Aorta (tissue), 5 donors: Measurements from ENCODE around the gene GRHL3. TPM values are rescaled to one million over a fixed set of nuclear protein-coding genes. Genes with fewer than 3 reads are reported as not detected.

Source experiments
- ATAC-seq: fragments of 200-7000 bp; cut with Tn5 transposase; one replicate; pipeline ENCODE4 v1.9.1; 2022; ENCODE audit warnings: moderate library complexity; ENCODE audit not compliant: low FRiP score
- DNase-seq, 2 donors: peaks; one replicate each; pipeline ENCODE4 v3.0.0-alpha.2; 2020
- H3K27ac ChIP-seq, 2 donors: one replicate each; pipeline ENCODE4 v1.5.1; 2013; ENCODE audit warnings: low read length in 2 of 2, mild to moderate bottlenecking in 2 of 2, moderate library complexity in 2 of 2, control low read depth in 1 of 2, inconsistent platforms in 1 of 2, low read depth in 1 of 2
- H3K27me3 ChIP-seq, 2 donors: one replicate each; pipeline ENCODE4 v1.6.1; 2013; ENCODE audit warnings: control low read depth in 1 of 2, low read length in 1 of 2, mild to moderate bottlenecking in 1 of 2, moderate library complexity in 1 of 2; ENCODE audit not compliant: insufficient read depth in 2 of 2, control insufficient read depth in 1 of 2
- H3K36me3 ChIP-seq, 2 donors: one replicate each; pipeline ENCODE4 v1.6.1; 2013; ENCODE audit warnings: control low read depth in 1 of 2, low read length in 1 of 2, mild to moderate bottlenecking in 1 of 2; ENCODE audit not compliant: insufficient read depth in 2 of 2, control insufficient read depth in 1 of 2
- H3K4me1 ChIP-seq, 2 donors: one replicate each; pipeline ENCODE4 v1.6.1; 2013; ENCODE audit warnings: low read length in 2 of 2, control low read depth in 1 of 2, mild to moderate bottlenecking in 1 of 2, moderate library complexity in 1 of 2; ENCODE audit not compliant: insufficient read depth in 2 of 2, control insufficient read depth in 1 of 2
- H3K4me3 ChIP-seq, 2 donors: one replicate each; pipeline ENCODE4 v1.5.1; 2013; ENCODE audit warnings: low read length in 2 of 2, control low read depth in 1 of 2, mild to moderate bottlenecking in 1 of 2
- H3K9me3 ChIP-seq: one replicate; pipeline ENCODE4 v1.6.1; 2013; ENCODE audit warnings: mild to moderate bottlenecking, low read length; ENCODE audit not compliant: control insufficient read depth
- WGBS, 2 donors: extraction: QIAGEN DNeasy Blood & Tissue Kit; methylation state at CpG; one replicate each; pipeline ENCODE4 v1.1.7; 2013; 5-methylcytosine and 5-hydroxymethylcytosine counted together
- intact Hi-C, 2 donors: fragments of 100-400 bp; cut with DNase I; formaldehyde crosslinking; loops; one replicate each; pipeline versions ENCODE4 v1.14.2 to v1.15.0; 2022
- polyA plus RNA-seq, 2 donors: library from polyadenylated mRNA; stranded (reverse); fragments of 200-250 nt; gene quantifications; one replicate each; pipeline ENCODE4 v1.2.3, GENCODE V29; 2013
- total RNA-seq, 2 donors: library from RNA; stranded (reverse); fragmentation: NEBNext Ultra II Directional; extraction: Animal tissue kit (Norgen Biotek cat#: 25700); gene quantifications; one replicate each; pipeline ENCODE4 v1.2.1, GENCODE V29; 2021
- donor health status: healthy with polysubstance abuse.
- donor health status: Bipolar disorder and iron deficiency.
- donor health status: DM: no; HTN: no; CAD: no.
- donor health status: DM: no; HTN: no; CAD: no.
- donor health status: DM: yes; HTN: yes; CAD: no.

GRHL3 gene
- total and polyA plus RNA-seq, 4 donors, result 0.08 TPM; not detected in 3

DNA sequence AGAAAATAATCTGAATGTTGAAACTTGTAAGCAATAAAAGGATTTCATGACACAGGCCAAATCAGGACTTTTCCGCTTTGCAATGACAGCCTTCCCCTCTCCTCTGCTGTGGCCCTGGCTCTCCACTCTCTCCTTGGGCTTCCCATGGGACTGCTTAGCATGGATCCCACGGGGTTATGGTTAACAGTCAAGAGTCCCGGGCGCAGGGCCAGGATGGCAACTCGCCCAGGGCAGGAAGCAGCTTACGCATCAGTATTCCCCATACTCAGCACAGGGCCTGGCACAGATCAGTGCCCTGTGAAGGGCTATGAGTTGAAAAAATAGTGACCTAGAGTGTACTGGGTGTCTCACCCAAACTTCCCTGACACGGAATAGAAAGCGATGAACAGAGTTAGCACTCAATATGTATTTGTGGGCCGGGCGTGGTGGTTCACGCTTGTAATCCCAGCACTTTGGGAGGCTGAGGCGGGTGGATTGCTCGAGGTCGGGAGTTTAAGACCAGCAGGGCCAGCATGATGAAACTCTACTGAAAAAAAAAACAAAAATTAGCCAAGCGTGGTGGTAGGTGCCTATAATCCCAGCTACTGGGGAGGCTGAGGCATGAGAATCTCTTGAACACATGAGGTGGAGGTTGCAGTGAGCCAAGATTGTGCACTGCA is 29.1 kb upstream of the GRHL3 start:
- Histone ChIP-seq H3K4me1 (peaks cover 0 to 2% of the 10 kb centered on the region in 2 donors), H3K27me3 (no peaks in the 10 kb centered on the region), H3K36me3 (no peaks in the 10 kb centered on the region), H3K27ac (no peak overlapping the region), H3K4me3 (no peak overlapping the region), H3K9me3 (no peaks in the 10 kb centered on the region)
- DNase-seq (peak; percentile 93 to 94), ATAC-seq (peak; percentile 78)
- WGBS, 2 donors, result 30 to 33% methylated on average over 15 of the region's 15 CpGs
- intact Hi-C loops, result no loop called here

DNA sequence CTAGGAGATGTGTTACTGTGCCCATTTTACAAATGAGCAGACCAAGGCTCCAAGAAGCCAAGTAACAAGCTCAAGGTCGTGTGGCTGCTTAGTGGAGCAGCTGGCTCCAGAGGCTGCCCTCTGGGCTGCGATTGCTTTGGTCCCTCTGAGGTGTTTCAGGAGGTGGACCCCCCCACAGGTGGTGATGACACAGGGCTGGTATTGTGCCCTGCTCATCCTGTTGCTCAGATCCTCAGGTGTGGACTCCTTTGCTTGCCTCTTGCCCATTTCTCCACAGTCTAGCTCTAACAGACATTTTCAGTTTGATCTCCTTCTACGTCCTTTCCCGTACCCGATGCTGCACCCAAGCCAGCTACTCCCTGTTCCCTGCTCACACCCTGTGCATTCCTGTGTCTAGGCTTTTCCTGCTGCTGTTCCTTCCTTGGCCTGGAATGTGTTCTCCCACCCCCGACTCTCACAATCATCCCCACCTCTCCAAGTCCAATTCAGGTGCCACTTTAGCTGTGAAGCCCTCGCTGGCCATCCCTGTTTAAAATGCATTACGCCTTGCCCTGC is 28.1 kb upstream of the GRHL3 start:
- no peak overlapping the region for H3K4me3 ChIP-seq
- H3K27ac ChIP-seq, result no peak overlapping the region
- no peaks in the 10 kb centered on the region for H3K36me3 ChIP-seq

GRCh38 chr1:24292103-24292502 is 27.1 kb upstream of the GRHL3 start:
- Histone ChIP-seq H3K4me3 (no peak overlapping the region), H3K9me3 (no peaks in the 10 kb centered on the region), H3K27ac (no peak overlapping the region), H3K27me3 (no peaks in the 10 kb centered on the region), H3K4me1 (peaks cover 0 to 2% of the 10 kb centered on the region in 2 donors), H3K36me3 (no peaks in the 10 kb centered on the region)
- ATAC-seq (no peak), DNase-seq (no peak)
- 84 to 90% methylated on average over 4 of the region's 4 CpGs for WGBS, 2 donors
- intact Hi-C loops, result no loop called here

More for the DNA sequence above, 28.1 kb upstream of the GRHL3 start:
- ATAC-seq (no peak), DNase-seq (no peak)
- intact Hi-C loops, result no loop called here
- H3K4me1 ChIP-seq, result peaks cover 0 to 2% of the 10 kb centered on the region in 2 donors
- no peaks in the 10 kb centered on the region for H3K27me3 ChIP-seq
- no peaks in the 10 kb centered on the region for H3K9me3 ChIP-seq
- 86 to 91% methylated on average over 8 of the region's 8 CpGs for WGBS, 2 donors

GRCh38 chr1:24292887-24293286 is 26.3 kb upstream of the GRHL3 start:
- DNase-seq (no peak), ATAC-seq (no peak)
- Histone ChIP-seq H3K36me3 (no peaks in the 10 kb centered on the region), H3K4me1 (peaks cover 0 to 2% of the 10 kb centered on the region in 2 donors), H3K27me3 (no peaks in the 10 kb centered on the region), H3K4me3 (no peak overlapping the region), H3K27ac (no peak overlapping the region), H3K9me3 (no peaks in the 10 kb centered on the region)
- intact Hi-C loops, result no loop called here
- 90 to 97% methylated on average over 7 to 9 of the region's 9 CpGs for WGBS, 2 donors

GRCh38 chr1:24293392-24294227 is 25.5 kb upstream of the GRHL3 start:
- Histone ChIP-seq H3K9me3 (no peaks in the 10 kb centered on the region), H3K36me3 (no peaks in the 10 kb centered on the region), H3K4me1 (peaks cover 0 to 2% of the 10 kb centered on the region in 2 donors), H3K4me3 (no peak overlapping the region), H3K27ac (no peak overlapping the region), H3K27me3 (no peaks in the 10 kb centered on the region)
- DNase-seq, result no peak
- intact Hi-C loops, result no loop called here
- no peak for ATAC-seq
- 93% methylated on average over 16 of the region's 16 CpGs for WGBS, 2 donors

- no peak overlapping the region for H3K4me3 ChIP-seq
- H3K4me1 ChIP-seq, result peaks cover 0 to 2% of the 10 kb centered on the region in 2 donors
- intact Hi-C loops, result no loop called here
- 83 to 85% methylated on average over 9 of the region's 9 CpGs for WGBS, 2 donors
- DNase-seq (no peak), ATAC-seq (peak; percentile 79)
- H3K9me3 ChIP-seq, result no peaks in the 10 kb centered on the region
- H3K27me3 ChIP-seq, result no peaks in the 10 kb centered on the region
- H3K36me3 ChIP-seq, result no peaks in the 10 kb centered on the region
- H3K27ac ChIP-seq, result no peak overlapping the region
Observed at GRCh38 chr1:24294228-24294672, 24.9 kb upstream of the GRHL3 start.

GRCh38 chr1:24294716-24295371 is 24.3 kb upstream of the GRHL3 start:
- ATAC-seq (peak; percentile 84), DNase-seq (peak; percentile 63 to 84)
- peaks cover 0 to 2% of the 10 kb centered on the region in 2 donors for H3K4me1 ChIP-seq
- no peak overlapping the region for H3K27ac ChIP-seq
- H3K27me3 ChIP-seq, result no peaks in the 10 kb centered on the region
- WGBS, 2 donors, result 57 to 67% methylated on average over 9 of the region's 9 CpGs
- no peaks in the 10 kb centered on the region for H3K36me3 ChIP-seq
- intact Hi-C loops, result no loop called here
- no peak overlapping the region for H3K4me3 ChIP-seq
- H3K9me3 ChIP-seq, result no peaks in the 10 kb centered on the region

GRCh38 chr1:24295535-24295934 is 23.6 kb upstream of the GRHL3 start:
- 98% methylated on average over 5 of the region's 5 CpGs for WGBS, 2 donors
- Histone ChIP-seq H3K4me1 (no peaks in the 10 kb centered on the region), H3K9me3 (no peaks in the 10 kb centered on the region), H3K27me3 (no peaks in the 10 kb centered on the region), H3K27ac (no peak overlapping the region), H3K4me3 (no peak overlapping the region), H3K36me3 (no peaks in the 10 kb centered on the region)
- DNase-seq (no peak), ATAC-seq (no peak)
- intact Hi-C loops, result no loop called here
